DOHH2 (cell line): ENCODE measurements around the gene NFX1.

ENCODE experiments used
- H3F3A ChIP-seq: fragments of 200-600 bp; sonication (generic), shearing (Covaris generic); 2 replicates; pipeline ENCODE4 v1.6.0; 2016; ENCODE audit warnings: antibody characterized with exemption, mild to moderate bottlenecking; ENCODE audit not compliant: control insufficient read depth, insufficient read depth
- H3K27ac ChIP-seq: fragments of 200-600 bp; sonication (generic); 2 replicates; pipeline ENCODE4 v1.5.1; 2014; ENCODE audit warnings: low read depth, mild to moderate bottlenecking, low read length, moderate library complexity
- H3K27me3 ChIP-seq: fragments of 200-600 bp; sonication (generic); 2 replicates; pipeline ENCODE4 v1.6.1; 2014; ENCODE audit warnings: mild to moderate bottlenecking, low read length, mixed read lengths; ENCODE audit not compliant: control insufficient read depth
- H3K36me3 ChIP-seq: fragments of 200-600 bp; sonication (generic); 2 replicates; pipeline ENCODE4 v1.6.1; 2014; ENCODE audit warnings: mild to moderate bottlenecking, low read length, moderate library complexity, mixed read lengths; ENCODE audit not compliant: control insufficient read depth
- H3K4me1 ChIP-seq: fragments of 200-600 bp; sonication (generic); 2 replicates; pipeline ENCODE4 v1.6.1; 2014; ENCODE audit warnings: mild to moderate bottlenecking, low read length, mixed read lengths; ENCODE audit not compliant: control insufficient read depth
- H3K4me2 ChIP-seq: fragments of 200-600 bp; sonication (generic); 2 replicates; pipeline ENCODE4 v1.6.0; 2014; ENCODE audit warnings: mild to moderate bottlenecking, low read length, moderate library complexity
- H3K4me3 ChIP-seq: fragments of 200-600 bp; sonication (generic); 2 replicates; pipeline ENCODE4 v1.5.1; 2014; ENCODE audit warnings: mild to moderate bottlenecking, low read length, mixed read lengths
- H3K79me2 ChIP-seq: fragments of 200-600 bp; sonication (generic); 2 replicates; pipeline ENCODE4 v1.6.1; 2014; ENCODE audit warnings: mild to moderate bottlenecking, low read length, mixed read lengths; ENCODE audit not compliant: control insufficient read depth
- H3K9me2 ChIP-seq: fragments of 200-600 bp; sonication (generic); replicated peaks from 2 replicates; pipeline ENCODE4 v1.6.1; 2014; ENCODE audit warnings: mild to moderate bottlenecking, low read length, mixed read lengths; ENCODE audit not compliant: control insufficient read depth
- H3K9me3 ChIP-seq: fragments of 200-600 bp; sonication (generic); 2 replicates; pipeline ENCODE4 v1.6.1; 2014; ENCODE audit warnings: antibody characterized with exemption, low read length, mixed read lengths; ENCODE audit not compliant: control insufficient read depth, insufficient read depth
- H4K20me1 ChIP-seq: fragments of 200-600 bp; sonication (generic); 2 replicates; pipeline ENCODE4 v1.6.0; 2014; ENCODE audit warnings: low read depth, mild to moderate bottlenecking, antibody characterized with exemption, low read length, moderate library complexity; ENCODE audit not compliant: control insufficient read depth, insufficient read depth
- EZH2phosphoT487 ChIP-seq: fragments of 200-600 bp; sonication (generic); IDR thresholded peaks from 2 replicates; pipeline ENCODE4 v1.6.1; 2017; ENCODE audit warnings: borderline replicate concordance, mild to moderate bottlenecking, antibody characterized with exemption, low read length, moderate library complexity, mixed read lengths
- TF ChIP-seq, protein P1 (sequence below): fragments of 200-600 bp; sonication (generic); IDR thresholded peaks from one replicate; pipeline ENCODE4 v1.5.1; 2014; ENCODE audit warnings: antibody characterized with exemption, mild to moderate bottlenecking, low read depth, low read length; ENCODE audit not compliant: poor library complexity, severe bottlenecking

The NFX1 gene

DNA sequence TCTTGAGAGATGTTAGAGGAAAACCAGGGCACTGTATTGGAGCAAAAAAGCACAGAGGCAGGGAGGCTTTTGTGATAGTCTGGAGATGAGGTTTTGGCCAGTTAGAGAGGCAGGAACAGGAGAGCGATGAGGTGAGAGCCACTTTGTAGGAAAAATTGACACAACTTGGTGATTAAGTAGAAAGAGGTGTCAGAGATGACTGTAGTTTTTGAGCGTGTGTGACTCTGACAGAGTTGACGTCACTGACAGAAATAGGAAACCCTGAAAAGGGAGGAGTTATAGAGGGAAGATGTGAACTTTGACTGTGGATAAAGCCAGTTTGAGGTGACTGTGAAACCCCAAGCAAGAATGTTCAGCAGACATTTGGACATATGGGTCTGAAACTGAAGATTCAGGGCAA lies 15.7 kb downstream of the NFX1 start:
- Histone ChIP-seq H4K20me1 (no peaks in the 10 kb centered on the region), H3K4me2 (no peak overlapping the region), H3K9me3 (no peaks in the 10 kb centered on the region), H3K36me3 (peaks cover 99% of the 10 kb centered on the region), H3K4me1 (no peaks in the 10 kb centered on the region), H3F3A (no peaks in the 10 kb centered on the region), H3K27me3 (no peaks in the 10 kb centered on the region), H3K4me3 (no peak overlapping the region), H3K9me2 (no peaks in the 10 kb centered on the region), H3K27ac (no peak overlapping the region), H3K79me2 (peaks cover 41% of the 10 kb centered on the region)
- TF ChIP-seq EZH2phosphoT487: no peak
- TF ChIP-seq, protein P1, sequence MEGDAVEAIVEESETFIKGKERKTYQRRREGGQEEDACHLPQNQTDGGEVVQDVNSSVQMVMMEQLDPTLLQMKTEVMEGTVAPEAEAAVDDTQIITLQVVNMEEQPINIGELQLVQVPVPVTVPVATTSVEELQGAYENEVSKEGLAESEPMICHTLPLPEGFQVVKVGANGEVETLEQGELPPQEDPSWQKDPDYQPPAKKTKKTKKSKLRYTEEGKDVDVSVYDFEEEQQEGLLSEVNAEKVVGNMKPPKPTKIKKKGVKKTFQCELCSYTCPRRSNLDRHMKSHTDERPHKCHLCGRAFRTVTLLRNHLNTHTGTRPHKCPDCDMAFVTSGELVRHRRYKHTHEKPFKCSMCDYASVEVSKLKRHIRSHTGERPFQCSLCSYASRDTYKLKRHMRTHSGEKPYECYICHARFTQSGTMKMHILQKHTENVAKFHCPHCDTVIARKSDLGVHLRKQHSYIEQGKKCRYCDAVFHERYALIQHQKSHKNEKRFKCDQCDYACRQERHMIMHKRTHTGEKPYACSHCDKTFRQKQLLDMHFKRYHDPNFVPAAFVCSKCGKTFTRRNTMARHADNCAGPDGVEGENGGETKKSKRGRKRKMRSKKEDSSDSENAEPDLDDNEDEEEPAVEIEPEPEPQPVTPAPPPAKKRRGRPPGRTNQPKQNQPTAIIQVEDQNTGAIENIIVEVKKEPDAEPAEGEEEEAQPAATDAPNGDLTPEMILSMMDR: no peak

DNA sequence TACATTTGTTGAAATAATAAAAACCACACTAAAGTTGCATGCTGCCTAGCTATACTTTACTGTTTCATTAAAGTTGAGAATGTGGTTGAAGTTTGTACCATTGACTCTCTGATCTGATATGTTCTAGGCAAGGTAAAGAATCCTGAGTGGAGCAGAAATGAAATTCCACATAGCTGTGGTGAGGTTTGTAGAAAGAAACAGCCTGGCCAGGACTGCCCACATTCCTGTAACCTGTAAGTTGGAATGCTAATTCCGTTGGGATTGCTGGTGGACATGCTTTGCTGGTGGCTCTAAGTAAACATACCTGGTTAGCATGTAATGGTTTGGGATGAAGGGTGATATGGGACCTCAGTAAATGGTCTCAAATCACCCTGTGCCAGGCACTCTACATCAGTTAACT lies 16.8 kb downstream of the NFX1 start:
- no peaks in the 10 kb centered on the region for H3F3A ChIP-seq
- H3K4me3 ChIP-seq: no peak overlapping the region
- H3K27me3 ChIP-seq: no peaks in the 10 kb centered on the region
- no peaks in the 10 kb centered on the region for H4K20me1 ChIP-seq
- no peaks in the 10 kb centered on the region for H3K9me2 ChIP-seq
- peaks cover 34% of the 10 kb centered on the region for H3K79me2 ChIP-seq
- H3K4me2 ChIP-seq: no peak overlapping the region
- peaks cover 99% of the 10 kb centered on the region for H3K36me3 ChIP-seq
- TF ChIP-seq EZH2phosphoT487: no peak
- TF ChIP-seq, protein P1: no peak
- H3K9me3 ChIP-seq: no peaks in the 10 kb centered on the region
- H3K4me1 ChIP-seq: no peaks in the 10 kb centered on the region
- H3K27ac ChIP-seq: no peak overlapping the region

DNA sequence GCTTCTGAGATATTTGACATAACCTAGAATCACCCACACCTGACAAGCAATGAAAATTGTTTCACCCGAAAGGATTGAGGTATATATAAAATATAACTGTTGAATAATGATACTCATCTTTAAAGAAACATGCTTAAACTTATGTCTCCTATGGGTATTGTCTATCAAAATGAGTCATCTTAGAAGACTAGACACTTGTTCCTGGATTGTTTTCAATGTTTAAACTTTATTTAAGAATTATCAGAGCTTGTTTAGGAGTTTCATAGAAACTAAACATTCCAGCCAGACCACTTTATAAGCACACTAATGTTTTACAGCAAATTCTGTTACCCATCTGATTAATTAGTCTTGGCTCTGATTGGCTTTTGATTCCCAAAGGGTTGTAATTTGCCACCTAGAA lies 19.6 kb downstream of the NFX1 start:
- Histone ChIP-seq H3K9me3 (no peaks in the 10 kb centered on the region), H3K27me3 (no peaks in the 10 kb centered on the region), H3K4me2 (no peak overlapping the region), H3K27ac (no peak overlapping the region), H4K20me1 (no peaks in the 10 kb centered on the region), H3K4me1 (no peaks in the 10 kb centered on the region), H3K79me2 (peaks cover 19% of the 10 kb centered on the region), H3F3A (no peaks in the 10 kb centered on the region), H3K36me3 (peaks cover 98% of the 10 kb centered on the region), H3K4me3 (no peak overlapping the region), H3K9me2 (no peaks in the 10 kb centered on the region)
- TF ChIP-seq, protein P1: no peak
- TF ChIP-seq EZH2phosphoT487: no peak

DNA sequence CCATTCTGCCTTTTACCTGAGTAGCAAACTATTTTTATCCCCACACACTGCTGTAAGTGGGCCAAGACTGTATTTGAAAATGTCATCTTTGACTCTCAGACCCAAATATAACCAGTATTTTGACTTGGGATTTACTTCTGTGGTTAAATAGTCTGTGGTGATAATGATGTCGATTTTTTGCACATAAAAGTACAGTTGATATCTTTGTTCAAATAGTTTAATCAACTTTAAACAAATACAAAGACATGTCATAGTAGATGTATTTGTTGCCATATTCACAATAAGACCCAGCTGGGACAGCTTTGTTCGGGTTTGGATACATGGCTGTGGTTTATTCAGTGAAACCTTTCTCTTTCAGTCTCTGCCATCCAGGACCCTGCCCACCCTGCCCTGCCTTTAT lies 20.4 kb downstream of the NFX1 start:
- H3K4me2 ChIP-seq: no peak overlapping the region
- peaks cover 13% of the 10 kb centered on the region for H3K79me2 ChIP-seq
- H3K27me3 ChIP-seq: no peaks in the 10 kb centered on the region
- no peak for TF ChIP-seq EZH2phosphoT487
- TF ChIP-seq, protein P1: no peak
- H4K20me1 ChIP-seq: no peaks in the 10 kb centered on the region
- no peak overlapping the region for H3K27ac ChIP-seq
- no peaks in the 10 kb centered on the region for H3K9me3 ChIP-seq
- peaks cover 98% of the 10 kb centered on the region for H3K36me3 ChIP-seq
- H3K4me1 ChIP-seq: no peaks in the 10 kb centered on the region
- no peak overlapping the region for H3K4me3 ChIP-seq
- H3K9me2 ChIP-seq: no peaks in the 10 kb centered on the region
- no peaks in the 10 kb centered on the region for H3F3A ChIP-seq
